Posterior vena cava (tissue), 2 donors: ENCODE data around the gene TLE3. TPM values are rescaled to one million over a fixed set of nuclear protein-coding genes. Genes with fewer than 3 reads are reported as not detected.

Source experiments
- DNase-seq: peaks from one replicate; pipeline ENCODE4 v3.0.0-alpha.2; 2020; ENCODE audit warnings: low spot score
- intact Hi-C, 2 donors: fragments of 100-400 bp; cut with DNase I; formaldehyde crosslinking; loops; one replicate each; pipeline versions ENCODE4 v1.14.1 to v1.14.2; 2022 to 2023
- total RNA-seq, 2 donors: library from RNA; stranded (reverse); fragmentation: NEBNext Ultra II Directional; extraction: Animal tissue kit (Norgen Biotek cat#: 25700); gene quantifications; one replicate each; pipeline ENCODE4 v1.2.1, GENCODE V29; 2021
- donor health status: DM: yes; HTN: yes; CAD: no.
- donor health status: DM: yes; HTN: yes; CAD: no.

TLE3 gene
- total RNA-seq, 2 donors from 2014 or later: 45.5 to 50.9 TPM

GRCh38 chr15:70072479-70072878 is 25.2 kb downstream of the TLE3 start:
- intact Hi-C loops: loop anchor here in 1 of 2 donors (10.0 kb wide), 1 partner anchor 348 kb away; no protein-coding TSS in a partner anchor

GRCh38 chr15:70071799-70072198 is 25.9 kb downstream of the TLE3 start:
- intact Hi-C loops: loop anchor here in 1 of 2 donors (10.0 kb wide), 1 partner anchor 347 kb away; no protein-coding TSS in a partner anchor
- no peak for DNase-seq

More at GRCh38 chr15:70072479-70072878, 25.2 kb downstream of the TLE3 start:
- DNase-seq: no peak

- DNase-seq: no peak
- intact Hi-C loops: loop anchor here in 1 of 2 donors (10.0 kb wide), 1 partner anchor 345 kb away; no protein-coding TSS in a partner anchor
Observed at GRCh38 chr15:70069716-70070115, 28.0 kb downstream of the TLE3 start.

- intact Hi-C loops: no loop called here
- no peak for DNase-seq
Observed at GRCh38 chr15:70068783-70069565, 28.7 kb downstream of the TLE3 start.

- intact Hi-C loops: no loop called here
Observed at GRCh38 chr15:70067681-70068080, 30.0 kb downstream of the TLE3 start.

GRCh38 chr15:70067011-70067410 is 30.7 kb downstream of the TLE3 start:
- intact Hi-C loops: no loop called here
- no peak for DNase-seq

More at GRCh38 chr15:70067681-70068080, 30.0 kb downstream of the TLE3 start:
- no peak for DNase-seq

GRCh38 chr15:70066447-70066846 is 31.3 kb downstream of the TLE3 start:
- intact Hi-C loops: no loop called here
- DNase-seq: no peak

- intact Hi-C loops: no loop called here
- DNase-seq: no peak
Observed at GRCh38 chr15:70066004-70066403, 31.7 kb downstream of the TLE3 start.

GRCh38 chr15:70065006-70065722 is 32.6 kb downstream of the TLE3 start:
- intact Hi-C loops: no loop called here
- peak; percentile 35 for DNase-seq

- peak; percentile 66 for DNase-seq
- intact Hi-C loops: loop anchor here in 1 of 2 donors (5.0 kb wide), 1 partner anchor 33 kb away; the partner anchor contains the start of gene TLE3
Observed at GRCh38 chr15:70064441-70064840, 33.3 kb downstream of the TLE3 start.

GRCh38 chr15:70063980-70064379 is 33.7 kb downstream of the TLE3 start:
- DNase-seq: peak; percentile 42
- intact Hi-C loops: loop anchor here in 1 of 2 donors (5.0 kb wide), 1 partner anchor 33 kb away; the partner anchor contains the start of gene TLE3

GRCh38 chr15:70063261-70063925 is 34.3 kb downstream of the TLE3 start:
- peak; percentile 83 for DNase-seq
- intact Hi-C loops: loop anchor here in 1 of 2 donors (5.0 kb wide), 1 partner anchor 34 kb away; the partner anchor contains the start of gene TLE3

GRCh38 chr15:70062321-70062956 is 35.3 kb downstream of the TLE3 start:
- DNase-seq: peak; percentile 88
- intact Hi-C loops: loop anchor here in 1 of 2 donors (5.0 kb wide), 1 partner anchor 35 kb away; the partner anchor contains the start of gene TLE3

- peak; percentile 46 for DNase-seq
- intact Hi-C loops: loop anchor here in 1 of 2 donors (5.0 kb wide), 1 partner anchor 36 kb away; the partner anchor contains the start of gene TLE3
Observed at GRCh38 chr15:70061696-70062270, 35.9 kb downstream of the TLE3 start.

GRCh38 chr15:70060993-70061305 is 36.8 kb downstream of the TLE3 start:
- peak; percentile 47 for DNase-seq
- intact Hi-C loops: loop anchor here in 1 of 2 donors (5.0 kb wide), 1 partner anchor 36 kb away; the partner anchor contains the start of gene TLE3

GRCh38 chr15:70060214-70060992 is 37.3 kb downstream of the TLE3 start:
- DNase-seq: peak; percentile 79
- intact Hi-C loops: loop anchor here in 1 of 2 donors (5.0 kb wide), 1 partner anchor 37 kb away; the partner anchor contains the start of gene TLE3

GRCh38 chr15:70059476-70060213 is 38.1 kb downstream of the TLE3 start:
- intact Hi-C loops: loop anchor here in 1 of 2 donors (5.0 kb wide), 1 partner anchor 38 kb away; the partner anchor contains the start of gene TLE3
- peak; percentile 51 for DNase-seq
